Renal pelvis (tissue), 4 donors: ENCODE results near the gene ASTN1. TPM values are rescaled to one million over a fixed set of nuclear protein-coding genes. Genes with fewer than 3 reads are reported as not detected.

Experiments
- DNase-seq: peaks from one replicate; pipeline ENCODE4 v3.0.0-alpha.2; 2013
- polyA plus RNA-seq, 3 donors: library from polyadenylated mRNA; unstranded; fragments of 120-200 nt; gene quantifications; one replicate each; pipeline ENCODE4 v1.2.1, GENCODE V29; 2013; ENCODE audit not compliant: insufficient read length in 3 of 3

The ASTN1 gene
- polyA plus RNA-seq, 3 donors = 1.2 to 2.0 (median 1.6) TPM

DNA sequence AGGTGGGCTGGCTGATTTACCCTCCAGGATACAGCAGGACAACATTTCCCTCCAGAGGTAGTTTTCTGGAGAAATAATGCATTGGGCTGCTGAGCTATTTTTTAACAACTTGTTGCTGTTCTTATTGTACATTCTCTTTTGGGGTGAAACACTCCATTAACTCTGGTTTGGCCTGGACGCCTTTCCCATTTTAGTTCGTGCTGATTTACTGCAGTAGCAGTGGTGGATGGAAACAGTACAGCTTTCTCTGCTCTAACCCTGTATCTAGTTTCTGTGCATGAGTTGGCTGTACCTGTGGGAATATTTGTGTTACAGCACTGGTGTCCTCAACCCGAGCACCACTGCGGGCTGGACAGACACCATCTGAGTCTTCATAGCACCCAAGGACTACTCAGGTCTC lies 325.3 kb downstream of the ASTN1 start:
- peak; percentile 46 for DNase-seq

DNA sequence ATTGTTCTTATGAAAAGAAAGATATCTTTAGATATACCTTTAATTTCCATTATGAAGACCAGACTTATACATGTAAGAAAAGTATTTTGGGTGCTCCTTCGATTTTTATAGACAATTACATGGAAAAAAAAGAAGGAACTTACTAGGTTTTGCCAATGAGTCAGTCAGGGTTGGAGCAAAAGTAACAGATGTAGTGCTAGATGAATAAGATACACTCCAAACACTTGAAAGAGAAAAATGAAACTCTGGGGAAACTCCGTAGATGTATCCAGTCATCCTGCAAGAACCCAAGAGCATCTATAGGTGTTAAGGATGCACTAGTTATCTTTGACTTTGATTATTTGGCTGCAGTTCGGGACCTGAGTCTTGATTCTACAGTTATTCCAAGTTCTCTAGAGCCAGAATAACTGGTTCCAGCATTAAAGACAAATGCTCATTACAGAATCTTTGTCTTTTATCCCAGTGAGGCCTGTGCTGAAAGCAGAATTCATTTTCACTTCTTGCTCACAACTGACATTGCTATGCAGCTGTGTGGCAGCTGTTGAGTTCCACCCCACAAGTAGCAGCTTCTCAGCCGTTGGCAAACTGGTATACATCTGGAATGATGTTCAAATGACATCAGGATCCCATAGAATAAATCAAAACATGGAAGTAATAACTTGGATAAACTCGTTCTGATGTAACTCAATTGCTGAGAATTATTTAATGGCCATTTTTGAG lies 326.1 kb downstream of the ASTN1 start:
- DNase-seq = no peak

DNA sequence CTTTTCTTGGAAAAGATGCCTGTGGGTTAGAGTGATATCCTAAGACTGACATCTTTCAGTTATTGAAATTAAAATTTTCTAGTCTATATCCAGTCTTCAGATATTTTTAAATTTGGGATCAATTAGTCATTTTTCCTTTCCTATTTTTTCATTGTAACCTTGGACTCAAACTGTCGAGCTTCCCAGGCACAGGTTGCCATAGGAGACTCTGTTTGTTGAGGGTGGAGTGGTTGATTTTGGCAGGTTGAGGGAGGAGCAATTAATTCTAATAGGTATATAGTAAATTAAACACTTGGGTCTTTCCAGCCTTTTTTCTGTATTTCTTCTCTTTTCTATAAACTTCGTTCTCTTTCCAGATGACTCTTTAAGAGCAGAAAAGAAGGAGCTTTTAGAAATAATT lies 326.8 kb downstream of the ASTN1 start:
- no peak for DNase-seq

DNA sequence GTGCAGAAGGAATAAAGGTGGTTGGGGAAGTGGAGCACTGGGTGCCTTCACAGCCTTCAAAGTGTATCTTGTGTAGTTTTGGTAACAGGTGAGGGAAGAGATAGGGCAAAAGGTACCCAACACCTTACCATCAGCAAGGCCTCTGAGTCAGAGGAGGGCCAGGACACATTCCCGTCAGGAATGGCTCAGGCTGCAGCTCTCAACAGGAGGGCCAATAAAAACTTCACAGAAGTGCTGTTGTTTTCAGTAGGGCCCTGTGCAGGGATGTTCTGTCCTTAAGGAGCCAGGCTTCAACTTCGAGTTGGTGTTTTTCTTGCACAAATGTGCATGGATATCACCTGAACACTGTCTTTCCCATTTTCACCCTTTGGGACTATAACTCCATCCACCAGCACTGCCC lies 333.4 kb downstream of the ASTN1 start:
- no peak for DNase-seq

DNA sequence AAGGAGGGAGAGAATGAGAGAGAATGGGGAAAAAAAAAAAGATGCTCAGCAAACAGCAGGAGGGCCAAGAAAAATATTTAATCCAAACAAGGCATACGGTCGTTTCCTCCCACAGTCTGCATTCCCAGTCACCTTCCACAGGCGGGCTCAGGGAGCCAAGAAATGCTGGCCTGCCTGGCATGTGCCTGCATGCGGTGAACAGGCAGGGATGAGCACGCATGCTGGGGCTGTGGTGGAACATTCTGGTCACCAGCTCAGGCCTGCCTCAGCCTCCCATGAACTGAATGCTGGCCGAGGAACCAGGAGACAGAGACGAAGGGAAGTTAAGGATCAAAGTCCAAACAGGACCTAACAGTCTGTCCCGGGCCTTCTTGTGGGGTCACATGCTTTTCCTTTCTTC lies 335.3 kb downstream of the ASTN1 start:
- DNase-seq = no peak

DNA sequence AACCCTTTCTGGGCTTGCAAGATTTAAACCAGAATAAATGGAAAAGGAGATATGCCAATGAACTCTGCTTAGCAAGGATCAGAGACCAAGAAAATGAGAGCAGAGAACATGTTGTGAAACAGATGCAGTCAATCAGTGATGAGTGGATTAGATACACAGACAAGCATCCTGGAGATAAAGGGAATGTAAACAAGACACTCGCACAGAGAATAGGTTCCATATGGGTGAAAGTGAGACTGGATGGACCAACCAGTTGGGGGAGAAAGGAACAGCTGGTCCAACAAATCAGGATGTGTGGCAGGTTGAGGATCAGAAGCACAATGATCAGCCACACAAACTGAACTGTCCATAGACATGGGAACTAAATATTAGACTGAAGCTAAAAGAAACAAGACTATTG lies 338.2 kb downstream of the ASTN1 start:
- no peak for DNase-seq

DNA sequence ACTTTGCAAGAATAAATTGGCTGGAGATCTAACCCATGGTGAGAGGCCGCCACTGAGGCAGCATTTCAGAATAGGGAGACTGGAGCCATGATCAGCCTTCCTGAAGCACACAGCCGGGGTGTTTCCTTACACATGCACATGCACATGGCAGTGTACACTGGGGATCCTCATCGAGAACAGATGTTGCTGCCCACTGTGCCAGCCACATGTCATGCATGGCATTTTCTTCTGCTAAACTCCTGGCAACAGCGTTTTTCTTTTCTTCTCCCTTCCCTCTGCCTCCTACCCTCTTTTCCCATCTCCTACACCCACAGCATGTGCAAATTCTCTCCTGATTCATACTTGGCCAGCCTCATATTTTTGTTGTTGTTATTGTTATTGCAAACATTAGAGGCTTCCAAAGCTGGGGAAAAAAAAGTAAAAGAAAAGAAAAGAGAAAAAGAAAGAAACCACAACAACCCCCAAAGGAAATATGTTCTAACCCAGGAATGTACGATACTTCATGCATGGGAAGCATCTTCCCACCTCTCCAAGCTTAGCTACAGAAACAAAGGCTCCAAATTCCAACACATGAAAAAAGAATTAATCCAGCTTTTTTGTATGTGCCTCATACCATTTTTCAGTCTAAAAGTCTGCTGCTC lies 344.0 kb downstream of the ASTN1 start:
- no peak for DNase-seq

DNA sequence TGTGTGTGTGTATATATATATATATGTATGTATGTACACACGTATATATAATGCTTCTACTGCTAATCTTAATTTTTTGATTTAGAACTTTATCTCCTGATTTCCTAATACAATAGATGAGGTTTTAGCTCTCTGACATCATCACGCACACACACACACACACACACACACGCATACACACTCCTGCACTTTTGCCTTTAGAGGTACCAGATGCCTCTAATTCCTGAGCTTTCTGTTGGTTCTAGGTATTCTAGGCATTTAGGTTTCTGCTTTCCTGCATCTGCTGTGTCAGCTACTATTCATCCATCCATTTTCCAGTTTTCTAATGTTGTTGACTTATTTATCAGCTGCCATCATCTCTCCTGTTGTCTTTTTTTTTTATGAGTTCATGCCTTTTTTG lies 348.3 kb downstream of the ASTN1 start:
- no peak for DNase-seq

DNA sequence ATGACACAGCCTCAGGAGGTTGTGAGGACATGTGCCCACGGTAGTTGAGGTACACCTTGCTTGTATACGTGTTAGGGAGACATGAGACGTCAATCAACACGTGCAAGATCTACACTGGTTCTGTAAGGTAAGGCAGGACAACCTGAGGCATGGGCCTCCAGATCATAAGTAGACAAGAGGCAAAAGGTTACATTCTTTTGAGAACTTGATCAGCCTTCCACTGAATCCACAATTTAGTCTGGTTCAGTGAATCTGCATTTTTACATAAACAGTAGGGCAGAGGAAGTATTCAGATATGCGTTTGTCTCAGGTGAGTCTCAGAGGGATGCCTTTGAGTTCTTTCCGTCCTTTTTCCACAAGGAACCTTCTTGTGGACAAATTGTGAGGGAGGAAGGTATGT lies 348.9 kb downstream of the ASTN1 start:
- no peak for DNase-seq

DNA sequence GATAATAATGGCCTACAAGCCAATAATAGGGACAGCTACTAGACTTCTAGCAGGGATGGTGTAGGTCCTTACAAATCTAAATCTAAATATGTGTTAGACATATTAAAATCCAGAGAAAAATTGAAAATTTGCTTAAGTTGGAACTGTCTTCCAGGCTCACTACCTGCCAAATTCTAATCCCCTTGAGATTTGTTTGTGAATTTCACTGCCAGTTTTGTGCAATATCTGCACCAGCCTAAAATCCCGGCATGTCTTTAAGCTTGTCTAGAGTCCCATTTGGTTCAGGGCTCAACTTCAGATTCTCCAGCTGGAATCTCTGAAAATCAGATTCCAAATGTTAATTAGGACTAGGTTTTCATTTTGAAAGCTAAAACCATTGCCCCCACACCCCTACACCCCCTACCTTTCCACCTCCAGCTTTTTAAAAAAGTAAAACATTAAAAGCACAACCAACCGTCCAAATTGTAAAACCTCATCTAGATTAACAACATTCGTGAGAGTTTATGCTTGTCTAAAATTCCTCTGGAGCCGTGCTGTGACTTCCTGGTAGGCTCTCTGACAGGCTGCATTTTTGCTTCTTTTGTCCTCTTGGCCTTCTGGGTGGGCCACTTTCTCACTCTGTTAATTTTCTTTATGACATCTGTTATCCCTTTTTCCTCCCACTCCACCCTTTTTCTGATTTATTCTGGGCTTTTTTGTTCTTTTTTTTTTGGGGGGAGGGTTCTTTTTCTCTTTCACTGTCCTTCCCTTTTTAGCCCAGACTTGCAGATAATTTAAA lies 352.8 kb downstream of the ASTN1 start:
- DNase-seq = no peak

DNA sequence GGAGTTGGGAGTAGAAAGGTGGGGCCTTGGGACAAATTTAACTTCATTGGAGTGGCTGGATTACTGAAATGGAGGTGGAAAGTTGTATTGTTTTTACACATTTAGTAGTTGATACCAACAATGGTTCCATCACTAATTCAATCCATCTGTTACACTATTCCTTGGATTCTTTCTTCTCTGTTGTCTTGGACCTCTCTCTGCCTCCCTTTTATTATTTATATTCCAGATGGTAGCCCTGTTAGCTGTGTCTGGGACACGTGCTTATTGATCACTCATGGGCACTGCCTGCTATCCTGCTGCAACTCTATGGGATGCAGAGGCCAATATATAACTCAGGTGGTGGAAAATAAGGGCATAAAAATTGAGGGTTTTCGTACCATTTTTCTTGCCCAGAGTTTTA lies 355.2 kb downstream of the ASTN1 start:
- no peak for DNase-seq

Other genes starting within 250 kb of the ASTN1 start
- under 1 TPM in 2 of 3 donors, not detected in 1; 0.23 to 0.26 TPM for gene BRINP2, start 6.2 kb upstream of the ASTN1 start, polyA plus RNA-seq